SK-N-SH (cell line): ENCODE measurements around the gene PNRC2. TPM values are rescaled to one million over a fixed set of nuclear protein-coding genes. Genes with fewer than 3 reads are reported as not detected.

Source experiments
- CTCF ChIA-PET: fragments of 300-600, 350-600 bp; formaldehyde crosslinking; extraction: SDS; loops from one replicate; lab custom pipeline; 2021; lab: Yijun Ruan, JAX
- POLR2A ChIA-PET: fragments of 350-600 bp; sonication (Branson Sonifier 250); formaldehyde crosslinking; extraction: SDS; loops from one replicate; lab custom pipeline; 2020; ENCODE audit warnings: antibody characterized with exemption, inconsistent platforms; lab: Yijun Ruan, JAX
- DNase-seq: peaks from one replicate; pipeline ENCODE4 v3.0.0; 2012
- H2AFZ ChIP-seq: fragments of 200-600 bp; sonication (generic); 2 replicates; pipeline ENCODE4 v1.8.1; 2016; ENCODE audit warnings: antibody characterized with exemption, mild to moderate bottlenecking, low read depth
- H3F3A ChIP-seq: fragments of 200-600 bp; sonication (generic); replicated peaks from 2 replicates; pipeline ENCODE3; 2016; ENCODE audit warnings: antibody characterized with exemption, mild to moderate bottlenecking; ENCODE audit not compliant: insufficient read depth
- H3K27ac ChIP-seq, 2 experiments: fragments of 200-500 bp in 1 of 2; fragments of 200-600 bp in 1 of 2; sonication (Bioruptor generic) in 1 of 2; sonication (generic), shearing (Covaris generic) in 1 of 2; 2 replicates each; pipeline versions ENCODE4 v1.5.1 to v1.6.1; 2014 to 2016; ENCODE audit warnings: low read depth in 2 of 2, inconsistent platforms in 1 of 2, low read length in 1 of 2, mild to moderate bottlenecking in 1 of 2, mixed read lengths in 1 of 2
- H3K27me3 ChIP-seq: fragments of 200-600 bp; sonication (generic), shearing (Covaris generic); 2 replicates; pipeline ENCODE4 v1.6.1; 2016; ENCODE audit warnings: mixed run types; ENCODE audit not compliant: insufficient read depth
- H3K36me3 ChIP-seq, 2 experiments: fragments of 200-500 bp in 1 of 2; fragments of 200-600 bp in 1 of 2; sonication (Bioruptor generic) in 1 of 2; sonication (generic) in 1 of 2; replicated peaks in 1 of 2; 2 replicates each; pipeline versions ENCODE3 to v1.5.1; 2014 to 2016; ENCODE audit warnings: low read length in 1 of 2, mild to moderate bottlenecking in 1 of 2; ENCODE audit not compliant: insufficient read depth in 2 of 2, control insufficient read depth in 1 of 2
- H3K4me1 ChIP-seq, 2 experiments: fragments of 200-500 bp in 1 of 2; fragments of 200-600 bp in 1 of 2; sonication (Bioruptor generic) in 1 of 2; sonication (generic), shearing (Covaris generic) in 1 of 2; 2 replicates each; pipeline versions ENCODE4 v1.5.1 to v1.6.1; 2014 to 2016; ENCODE audit warnings: low read depth in 1 of 2, low read length in 1 of 2, mixed run types in 1 of 2; ENCODE audit not compliant: insufficient read depth in 2 of 2, control insufficient read depth in 1 of 2
- H3K4me2 ChIP-seq: fragments of 200-600 bp; sonication (generic), shearing (Covaris generic); 2 replicates; pipeline ENCODE4 v1.6.1; 2017; ENCODE audit warnings: mixed run types
- H3K4me3 ChIP-seq, 2 experiments: fragments of 200-500 bp in 1 of 2; fragments of 200-600 bp in 1 of 2; sonication (Bioruptor generic) in 1 of 2; sonication (generic), shearing (Covaris generic) in 1 of 2; 2 replicates each; pipeline versions ENCODE4 v1.5.1 to v1.8.1; 2014 to 2016; ENCODE audit warnings: low read depth in 2 of 2, inconsistent platforms in 1 of 2, low read length in 1 of 2, mild to moderate bottlenecking in 1 of 2, mixed read lengths in 1 of 2, moderate library complexity in 1 of 2
- H3K79me2 ChIP-seq: fragments of 200-600 bp; sonication (generic); 2 replicates; pipeline ENCODE4 v1.8.1; 2017; ENCODE audit warnings: mild to moderate bottlenecking; ENCODE audit not compliant: insufficient read depth
- H3K9ac ChIP-seq: fragments of 200-600 bp; sonication (generic); 2 replicates; pipeline ENCODE4 v1.6.1; 2017; ENCODE audit warnings: mixed run types
- H3K9me2 ChIP-seq: fragments of 200-600 bp; sonication (generic); 2 replicates; pipeline ENCODE4 v1.6.1; 2017; ENCODE audit warnings: mixed run types
- H3K9me3 ChIP-seq: fragments of 200-600 bp; sonication (generic); 2 replicates; pipeline ENCODE4 v1.6.1; 2017; ENCODE audit warnings: mixed run types, mild to moderate bottlenecking, moderate library complexity
- H4K20me1 ChIP-seq: fragments of 200-600 bp; sonication (generic); 2 replicates; pipeline ENCODE4 v1.6.1; 2017; ENCODE audit warnings: mild to moderate bottlenecking, mixed run types; ENCODE audit not compliant: insufficient read depth
- ELF1 ChIP-seq: IDR thresholded peaks from 2 replicates; pipeline ENCODE4 v1.4.0; 2012
- FOXM1 ChIP-seq: IDR thresholded peaks from 2 replicates; pipeline ENCODE4 v1.4.0; 2012; ENCODE audit warnings: low read depth, mild to moderate bottlenecking
- GABPA ChIP-seq: IDR thresholded peaks from 2 replicates; pipeline ENCODE4 v1.4.0; 2012; ENCODE audit warnings: low read depth, mild to moderate bottlenecking
- JUND ChIP-seq: IDR thresholded peaks from 2 replicates; pipeline ENCODE4 v1.4.0; 2012
- NFIC ChIP-seq: IDR thresholded peaks from 2 replicates; pipeline ENCODE4 v1.4.0; 2012; ENCODE audit warnings: borderline replicate concordance
- RXRA ChIP-seq: IDR thresholded peaks from 2 replicates; pipeline ENCODE4 v1.4.0; 2012; ENCODE audit warnings: low read depth, mild to moderate bottlenecking, borderline replicate concordance
- TAF1 ChIP-seq: IDR thresholded peaks from 2 replicates; pipeline ENCODE4 v1.6.1; 2012; ENCODE audit warnings: low read depth, mild to moderate bottlenecking, low read length, moderate library complexity, borderline replicate concordance
- WGBS: methylation state at CpG from one replicate; pipeline ENCODE4 v1.1.6; 2017; ENCODE audit warnings: low lambda C conversion rate; 5-methylcytosine and 5-hydroxymethylcytosine counted together
- polyA plus RNA-seq, 3 experiments: library from polyadenylated mRNA; depleted of rRNA; stranded (reverse); fragments of >200 nt; gene quantifications; 2 replicates each; pipeline ENCODE4 v1.2.3, GENCODE V29; 2012
- TF ChIP-seq, protein P1 (sequence below): fragments of 150-350 bp; IDR thresholded peaks from 2 replicates; pipeline ENCODE4 v1.6.1; 2016; ENCODE audit warnings: mild to moderate bottlenecking, low read depth, low read length
- TF ChIP-seq, protein P2 (sequence below): fragments of 200-600 bp; sonication (generic); IDR thresholded peaks from 2 replicates; pipeline ENCODE4 v1.6.1; 2017; ENCODE audit warnings: antibody characterized with exemption, mild to moderate bottlenecking, moderate library complexity
- TF ChIP-seq, protein P3 (sequence below): IDR thresholded peaks from 2 replicates; pipeline ENCODE4 v1.4.0; 2012; ENCODE audit warnings: low read depth, borderline replicate concordance

PNRC2 gene
- polyA plus RNA-seq, 1 of the 3 experiments (the other 2 are of a cell fraction) = 43.8 TPM

DNA sequence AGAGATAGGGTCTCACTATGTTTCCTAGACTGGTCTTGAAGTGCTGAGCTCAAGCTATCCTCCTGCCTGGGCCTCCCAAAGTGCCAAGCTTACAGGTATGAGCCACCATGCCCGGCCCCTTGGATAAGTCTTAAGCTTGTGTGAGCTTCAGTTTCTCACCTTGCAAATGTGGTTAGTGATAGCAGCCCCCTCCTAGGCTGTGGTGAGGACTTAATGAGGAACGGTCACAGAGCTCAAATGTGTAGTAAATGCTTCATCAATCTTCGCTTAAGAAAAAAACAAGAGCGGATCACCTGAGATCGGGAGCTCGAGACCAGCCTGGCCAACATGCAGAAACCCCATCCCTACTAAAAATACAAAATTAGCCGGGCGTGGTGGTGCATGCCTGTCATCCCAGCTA lies 49.5 kb upstream of the PNRC2 start (continued):
- TF ChIP-seq, protein P1, sequence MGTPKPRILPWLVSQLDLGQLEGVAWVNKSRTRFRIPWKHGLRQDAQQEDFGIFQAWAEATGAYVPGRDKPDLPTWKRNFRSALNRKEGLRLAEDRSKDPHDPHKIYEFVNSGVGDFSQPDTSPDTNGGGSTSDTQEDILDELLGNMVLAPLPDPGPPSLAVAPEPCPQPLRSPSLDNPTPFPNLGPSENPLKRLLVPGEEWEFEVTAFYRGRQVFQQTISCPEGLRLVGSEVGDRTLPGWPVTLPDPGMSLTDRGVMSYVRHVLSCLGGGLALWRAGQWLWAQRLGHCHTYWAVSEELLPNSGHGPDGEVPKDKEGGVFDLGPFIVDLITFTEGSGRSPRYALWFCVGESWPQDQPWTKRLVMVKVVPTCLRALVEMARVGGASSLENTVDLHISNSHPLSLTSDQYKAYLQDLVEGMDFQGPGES = no peak
- no peak for TF ChIP-seq NFIC
- TF ChIP-seq, protein P2, sequence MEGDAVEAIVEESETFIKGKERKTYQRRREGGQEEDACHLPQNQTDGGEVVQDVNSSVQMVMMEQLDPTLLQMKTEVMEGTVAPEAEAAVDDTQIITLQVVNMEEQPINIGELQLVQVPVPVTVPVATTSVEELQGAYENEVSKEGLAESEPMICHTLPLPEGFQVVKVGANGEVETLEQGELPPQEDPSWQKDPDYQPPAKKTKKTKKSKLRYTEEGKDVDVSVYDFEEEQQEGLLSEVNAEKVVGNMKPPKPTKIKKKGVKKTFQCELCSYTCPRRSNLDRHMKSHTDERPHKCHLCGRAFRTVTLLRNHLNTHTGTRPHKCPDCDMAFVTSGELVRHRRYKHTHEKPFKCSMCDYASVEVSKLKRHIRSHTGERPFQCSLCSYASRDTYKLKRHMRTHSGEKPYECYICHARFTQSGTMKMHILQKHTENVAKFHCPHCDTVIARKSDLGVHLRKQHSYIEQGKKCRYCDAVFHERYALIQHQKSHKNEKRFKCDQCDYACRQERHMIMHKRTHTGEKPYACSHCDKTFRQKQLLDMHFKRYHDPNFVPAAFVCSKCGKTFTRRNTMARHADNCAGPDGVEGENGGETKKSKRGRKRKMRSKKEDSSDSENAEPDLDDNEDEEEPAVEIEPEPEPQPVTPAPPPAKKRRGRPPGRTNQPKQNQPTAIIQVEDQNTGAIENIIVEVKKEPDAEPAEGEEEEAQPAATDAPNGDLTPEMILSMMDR = no peak

DNA sequence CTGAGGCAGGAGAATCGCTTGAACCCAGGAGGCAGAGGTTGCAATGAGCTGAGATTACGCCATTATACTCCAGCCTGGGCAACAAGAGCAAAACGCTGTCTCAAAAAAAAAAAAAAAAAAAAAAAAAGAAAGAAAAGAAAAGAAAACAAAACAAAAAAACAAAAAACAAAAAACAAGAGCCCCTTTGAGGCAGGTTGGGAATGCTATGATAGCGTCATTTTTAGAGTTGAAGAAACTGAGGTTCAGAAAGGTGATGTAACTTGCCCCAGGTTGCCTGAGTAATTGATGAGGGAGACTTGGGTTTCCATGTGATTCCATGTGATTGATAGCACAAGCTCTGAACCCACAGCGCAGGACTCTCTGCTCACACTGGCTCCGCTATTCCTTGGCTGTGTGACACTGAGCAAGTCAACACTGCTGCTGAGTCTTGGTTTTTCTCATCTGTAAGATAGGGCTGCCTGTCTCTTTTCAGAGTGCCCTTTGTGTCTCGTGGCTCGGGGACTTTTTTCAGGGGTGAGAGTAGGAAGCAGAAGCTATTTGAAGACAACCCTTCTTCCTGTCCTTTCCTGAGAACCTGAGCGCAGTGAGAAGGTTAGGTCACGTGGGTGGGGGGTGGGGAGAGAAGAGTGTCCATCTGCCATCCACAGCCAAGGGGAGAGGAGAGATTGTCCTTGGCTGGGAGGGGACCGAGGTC lies 48.9 kb upstream of the PNRC2 start:
- Histone ChIP-seq H3K79me2 (no peaks in the 10 kb centered on the region), H3K4me1 (peaks cover 0 to 4% of the 10 kb centered on the region in 2 experiments; a peak in 1 of 4 replicates), H3K9me3 (no peaks in the 10 kb centered on the region), H3K4me3 (no peak overlapping the region), H3K27ac (no peak overlapping the region), H3F3A (no peaks in the 10 kb centered on the region), H4K20me1 (no peaks in the 10 kb centered on the region), H3K36me3 (no peaks in the 10 kb centered on the region), H3K9me2 (no peaks in the 10 kb centered on the region), H2AFZ (no peak overlapping the region), H3K9ac (no peak overlapping the region), H3K27me3 (0 out of 2 replicates have a peak, but pooled peaks cover 2% of the 10 kb centered on the region), H3K4me2 (no peak overlapping the region)
- no peak for TF ChIP-seq GABPA
- TF ChIP-seq JUND = no peak
- TF ChIP-seq TAF1 = no peak
- TF ChIP-seq FOXM1 = no peak
- TF ChIP-seq ELF1 = no peak
- ChIA-PET POLR2A (no interaction called here), CTCF (interaction anchor here (0.8 to 3.0 kb wide), 3 partner anchors 9 to 139 kb away, joined by 3 to 15 read pairs (median 7); no protein-coding TSS in a partner anchor)
- DNase-seq = no peak
- WGBS = 78% methylated on average over 11 of the region's 11 CpGs

DNA sequence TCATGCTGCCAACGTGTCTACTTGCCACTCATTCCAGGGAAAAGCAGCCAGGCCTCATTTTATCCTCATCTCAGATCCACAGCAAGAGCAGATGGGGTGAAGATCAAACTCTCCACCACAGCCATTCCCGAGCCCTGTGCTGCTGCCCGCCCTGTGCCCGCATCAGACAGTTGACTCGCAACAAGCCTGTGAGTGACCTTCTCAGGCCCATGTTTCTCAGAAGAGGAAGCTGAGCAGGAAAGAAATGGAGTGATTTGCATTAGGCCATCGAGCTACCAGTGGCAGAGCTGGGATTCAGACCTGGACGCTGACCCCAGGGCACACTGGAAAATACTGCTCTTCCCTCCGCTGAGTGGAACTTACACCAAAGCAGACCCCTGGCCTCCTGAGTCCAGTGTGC lies 47.7 kb upstream of the PNRC2 start:
- WGBS = 85% methylated on average over 7 of the region's 8 CpGs
- Histone ChIP-seq H3K9me2 (no peaks in the 10 kb centered on the region), H3K4me3 (no peak overlapping the region), H3K36me3 (no peaks in the 10 kb centered on the region), H2AFZ (no peak overlapping the region), H3K27me3 (no peaks in the 10 kb centered on the region), H3K9me3 (no peaks in the 10 kb centered on the region), H3K4me1 (no peaks in the 10 kb centered on the region), H3K9ac (no peak overlapping the region), H3K27ac (no peak overlapping the region), H3K4me2 (no peak overlapping the region), H3F3A (no peaks in the 10 kb centered on the region), H4K20me1 (no peaks in the 10 kb centered on the region), H3K79me2 (no peaks in the 10 kb centered on the region)
- CTCF ChIA-PET = interaction anchor here (3.0 kb wide), 1 partner anchor 140 kb away, joined by 15 read pairs; no protein-coding TSS in a partner anchor
- DNase-seq = no peak
- POLR2A ChIA-PET = no interaction called here
- TF ChIP-seq RXRA = no peak
- TF ChIP-seq, protein P3, sequence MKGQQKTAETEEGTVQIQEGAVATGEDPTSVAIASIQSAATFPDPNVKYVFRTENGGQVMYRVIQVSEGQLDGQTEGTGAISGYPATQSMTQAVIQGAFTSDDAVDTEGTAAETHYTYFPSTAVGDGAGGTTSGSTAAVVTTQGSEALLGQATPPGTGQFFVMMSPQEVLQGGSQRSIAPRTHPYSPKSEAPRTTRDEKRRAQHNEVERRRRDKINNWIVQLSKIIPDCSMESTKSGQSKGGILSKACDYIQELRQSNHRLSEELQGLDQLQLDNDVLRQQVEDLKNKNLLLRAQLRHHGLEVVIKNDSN = no peak
